ENCODE data around the gene DEFB112.

DNA sequence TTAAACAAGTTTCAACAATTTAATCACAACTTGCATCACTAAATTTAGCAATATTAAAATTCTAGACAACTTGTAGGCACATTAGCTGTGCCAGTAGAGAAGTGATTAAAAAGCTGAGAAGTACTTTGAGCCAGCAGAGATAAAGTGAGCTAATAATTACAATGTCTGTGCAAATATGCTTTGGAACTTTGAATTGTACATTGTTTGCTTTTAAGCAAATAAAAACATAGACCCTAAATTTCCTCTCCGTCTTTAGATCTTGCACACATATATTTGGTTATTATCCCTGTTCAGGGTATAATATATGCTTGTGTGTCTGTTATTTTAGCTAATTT is 44.2 kb upstream of the DEFB112 start:
- TF ChIP-seq MAX (IDR thresholded peaks at IDR 0.05; ENCODE audit: low read depth, low read length): no peak
- no peak for TF ChIP-seq POLR2A (IDR thresholded peaks at IDR 0.05; ENCODE audit: extremely low read depth, insufficient read length)
- TF ChIP-seq, protein P1, sequence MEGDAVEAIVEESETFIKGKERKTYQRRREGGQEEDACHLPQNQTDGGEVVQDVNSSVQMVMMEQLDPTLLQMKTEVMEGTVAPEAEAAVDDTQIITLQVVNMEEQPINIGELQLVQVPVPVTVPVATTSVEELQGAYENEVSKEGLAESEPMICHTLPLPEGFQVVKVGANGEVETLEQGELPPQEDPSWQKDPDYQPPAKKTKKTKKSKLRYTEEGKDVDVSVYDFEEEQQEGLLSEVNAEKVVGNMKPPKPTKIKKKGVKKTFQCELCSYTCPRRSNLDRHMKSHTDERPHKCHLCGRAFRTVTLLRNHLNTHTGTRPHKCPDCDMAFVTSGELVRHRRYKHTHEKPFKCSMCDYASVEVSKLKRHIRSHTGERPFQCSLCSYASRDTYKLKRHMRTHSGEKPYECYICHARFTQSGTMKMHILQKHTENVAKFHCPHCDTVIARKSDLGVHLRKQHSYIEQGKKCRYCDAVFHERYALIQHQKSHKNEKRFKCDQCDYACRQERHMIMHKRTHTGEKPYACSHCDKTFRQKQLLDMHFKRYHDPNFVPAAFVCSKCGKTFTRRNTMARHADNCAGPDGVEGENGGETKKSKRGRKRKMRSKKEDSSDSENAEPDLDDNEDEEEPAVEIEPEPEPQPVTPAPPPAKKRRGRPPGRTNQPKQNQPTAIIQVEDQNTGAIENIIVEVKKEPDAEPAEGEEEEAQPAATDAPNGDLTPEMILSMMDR (IDR thresholded peaks at IDR 0.05; ENCODE audit: low read depth, low read length): no peak
- TF ChIP-seq MYC (IDR thresholded peaks at IDR 0.05; ENCODE audit: low read depth, low read length): no peak
